Measurements from ENCODE around the gene TMED1. TPM values are rescaled to one million over a fixed set of nuclear protein-coding genes. Genes with fewer than 3 reads are reported as not detected.

Gene TMED1
- total and polyA plus RNA-seq, 9 of the 15 experiments (the other 6 are each of a cell fraction or from before 2014, with no cell fraction given), result 0.86 to 30.2 (median 23.5) TPM

DNA sequence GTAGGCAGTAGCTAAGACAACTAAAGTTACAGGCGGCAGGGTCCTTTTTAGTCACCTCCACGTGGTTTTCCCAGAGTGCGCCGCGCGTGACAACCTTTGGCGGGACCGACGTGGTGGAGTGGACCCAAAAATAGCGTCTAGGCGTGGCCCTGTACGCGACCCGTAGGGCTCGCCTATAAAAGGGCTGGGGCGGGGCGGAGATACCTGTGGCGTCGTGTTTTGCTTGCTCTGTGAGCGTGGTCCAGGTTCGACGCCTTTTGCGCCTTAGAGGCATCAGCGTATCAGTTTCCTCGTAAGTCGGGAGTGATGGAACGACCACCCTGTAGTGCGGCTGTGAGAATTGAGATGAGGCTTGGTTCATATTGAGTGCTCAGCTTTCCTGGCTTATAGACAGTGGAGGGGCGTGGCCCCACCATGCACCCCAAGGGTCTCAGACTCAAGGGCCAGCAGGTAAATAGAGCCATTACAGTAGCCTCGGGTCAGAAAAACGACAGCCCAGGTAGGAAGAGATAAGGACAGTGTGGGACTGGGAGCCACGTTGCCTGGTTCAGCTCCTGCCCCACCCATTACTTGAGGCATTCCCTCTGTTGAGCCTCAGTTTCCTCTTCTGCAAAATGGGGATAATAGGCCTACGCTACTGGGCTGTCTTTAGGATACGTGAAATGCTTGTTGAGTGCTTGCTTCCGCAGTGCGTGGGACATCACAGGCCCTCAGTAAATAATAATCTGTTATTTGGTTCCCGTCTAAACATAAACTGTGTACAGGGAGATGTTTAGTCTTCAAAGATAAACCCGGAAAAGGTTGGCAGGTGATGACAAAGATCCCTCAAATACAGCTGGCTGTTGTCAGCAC, 693 bp upstream of the TMED1 start (continued):
- peak; percentile 94 for TF ChIP-seq ZNF766 (CRISPR knock-in tag; conservative IDR thresholded peaks at IDR 0.05)
- no peak for TF ChIP-seq BRCA1 (IDR thresholded peaks at IDR 0.05)
- peak; percentile 99 for TF ChIP-seq BRCA1 (CRISPR knock-in tag; IDR thresholded peaks at IDR 0.05)
- no peak for TF ChIP-seq ILK (tag; IDR thresholded peaks at IDR 0.05; ENCODE audit: borderline replicate concordance, low read depth)
- TF ChIP-seq, protein P1, sequence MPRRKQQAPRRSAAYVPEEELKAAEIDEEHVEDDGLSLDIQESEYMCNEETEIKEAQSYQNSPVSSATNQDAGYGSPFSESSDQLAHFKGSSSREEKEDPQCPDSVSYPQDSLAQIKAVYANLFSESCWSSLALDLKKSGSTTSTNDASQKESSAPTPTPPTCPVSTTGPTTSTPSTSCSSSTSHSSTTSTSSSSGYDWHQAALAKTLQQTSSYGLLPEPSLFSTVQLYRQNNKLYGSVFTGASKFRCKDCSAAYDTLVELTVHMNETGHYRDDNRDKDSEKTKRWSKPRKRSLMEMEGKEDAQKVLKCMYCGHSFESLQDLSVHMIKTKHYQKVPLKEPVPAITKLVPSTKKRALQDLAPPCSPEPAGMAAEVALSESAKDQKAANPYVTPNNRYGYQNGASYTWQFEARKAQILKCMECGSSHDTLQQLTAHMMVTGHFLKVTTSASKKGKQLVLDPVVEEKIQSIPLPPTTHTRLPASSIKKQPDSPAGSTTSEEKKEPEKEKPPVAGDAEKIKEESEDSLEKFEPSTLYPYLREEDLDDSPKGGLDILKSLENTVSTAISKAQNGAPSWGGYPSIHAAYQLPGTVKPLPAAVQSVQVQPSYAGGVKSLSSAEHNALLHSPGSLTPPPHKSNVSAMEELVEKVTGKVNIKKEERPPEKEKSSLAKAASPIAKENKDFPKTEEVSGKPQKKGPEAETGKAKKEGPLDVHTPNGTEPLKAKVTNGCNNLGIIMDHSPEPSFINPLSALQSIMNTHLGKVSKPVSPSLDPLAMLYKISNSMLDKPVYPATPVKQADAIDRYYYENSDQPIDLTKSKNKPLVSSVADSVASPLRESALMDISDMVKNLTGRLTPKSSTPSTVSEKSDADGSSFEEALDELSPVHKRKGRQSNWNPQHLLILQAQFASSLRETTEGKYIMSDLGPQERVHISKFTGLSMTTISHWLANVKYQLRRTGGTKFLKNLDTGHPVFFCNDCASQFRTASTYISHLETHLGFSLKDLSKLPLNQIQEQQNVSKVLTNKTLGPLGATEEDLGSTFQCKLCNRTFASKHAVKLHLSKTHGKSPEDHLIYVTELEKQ (CRISPR knock-in tag; IDR thresholded peaks at IDR 0.05), result peak; percentile 1; the same call in 1 of the 2 replicates
- peak; percentile 81; the same call in 1 of the 2 replicates for TF ChIP-seq ZNF79 (CRISPR knock-in tag; IDR thresholded peaks at IDR 0.05; ENCODE audit: low read depth)
- TF ChIP-seq CHD2 (IDR thresholded peaks at IDR 0.05; ENCODE audit: low read depth, low read length), result peak; percentile 44; the same call in 1 of the 2 replicates
- TF ChIP-seq ZNF707 (CRISPR knock-in tag; conservative IDR thresholded peaks at IDR 0.05), result peak; percentile 67; the same call in 1 of the 2 replicates
- TF ChIP-seq, protein P2, sequence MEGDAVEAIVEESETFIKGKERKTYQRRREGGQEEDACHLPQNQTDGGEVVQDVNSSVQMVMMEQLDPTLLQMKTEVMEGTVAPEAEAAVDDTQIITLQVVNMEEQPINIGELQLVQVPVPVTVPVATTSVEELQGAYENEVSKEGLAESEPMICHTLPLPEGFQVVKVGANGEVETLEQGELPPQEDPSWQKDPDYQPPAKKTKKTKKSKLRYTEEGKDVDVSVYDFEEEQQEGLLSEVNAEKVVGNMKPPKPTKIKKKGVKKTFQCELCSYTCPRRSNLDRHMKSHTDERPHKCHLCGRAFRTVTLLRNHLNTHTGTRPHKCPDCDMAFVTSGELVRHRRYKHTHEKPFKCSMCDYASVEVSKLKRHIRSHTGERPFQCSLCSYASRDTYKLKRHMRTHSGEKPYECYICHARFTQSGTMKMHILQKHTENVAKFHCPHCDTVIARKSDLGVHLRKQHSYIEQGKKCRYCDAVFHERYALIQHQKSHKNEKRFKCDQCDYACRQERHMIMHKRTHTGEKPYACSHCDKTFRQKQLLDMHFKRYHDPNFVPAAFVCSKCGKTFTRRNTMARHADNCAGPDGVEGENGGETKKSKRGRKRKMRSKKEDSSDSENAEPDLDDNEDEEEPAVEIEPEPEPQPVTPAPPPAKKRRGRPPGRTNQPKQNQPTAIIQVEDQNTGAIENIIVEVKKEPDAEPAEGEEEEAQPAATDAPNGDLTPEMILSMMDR (IDR thresholded peaks at IDR 0.05 in 2 of 3, conservative IDR thresholded peaks at IDR 0.05 in 1 of 3; ENCODE audit: insufficient read depth in 2 of 3, low read depth in 1 of 3, low read length in 3 of 3), result no peak
- peak; percentile 93 for TF ChIP-seq ZNF583 (CRISPR knock-in tag; IDR thresholded peaks at IDR 0.05)
- peak; percentile 8; the same call in 1 of the 2 replicates for TF ChIP-seq ZNF316 (IDR thresholded peaks at IDR 0.05)
- peak; percentile 62; the same call in 1 of the 2 replicates for TF ChIP-seq SAFB (IDR thresholded peaks at IDR 0.05; ENCODE audit: borderline replicate concordance, low read depth, low read length)
- TF ChIP-seq, protein P3, sequence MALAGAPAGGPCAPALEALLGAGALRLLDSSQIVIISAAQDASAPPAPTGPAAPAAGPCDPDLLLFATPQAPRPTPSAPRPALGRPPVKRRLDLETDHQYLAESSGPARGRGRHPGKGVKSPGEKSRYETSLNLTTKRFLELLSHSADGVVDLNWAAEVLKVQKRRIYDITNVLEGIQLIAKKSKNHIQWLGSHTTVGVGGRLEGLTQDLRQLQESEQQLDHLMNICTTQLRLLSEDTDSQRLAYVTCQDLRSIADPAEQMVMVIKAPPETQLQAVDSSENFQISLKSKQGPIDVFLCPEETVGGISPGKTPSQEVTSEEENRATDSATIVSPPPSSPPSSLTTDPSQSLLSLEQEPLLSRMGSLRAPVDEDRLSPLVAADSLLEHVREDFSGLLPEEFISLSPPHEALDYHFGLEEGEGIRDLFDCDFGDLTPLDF (CRISPR knock-in tag; IDR thresholded peaks at IDR 0.05), result peak; percentile 94
- peak; percentile 91 for TF ChIP-seq ZNF12 (CRISPR knock-in tag; IDR thresholded peaks at IDR 0.05)
- TF ChIP-seq, protein P4, sequence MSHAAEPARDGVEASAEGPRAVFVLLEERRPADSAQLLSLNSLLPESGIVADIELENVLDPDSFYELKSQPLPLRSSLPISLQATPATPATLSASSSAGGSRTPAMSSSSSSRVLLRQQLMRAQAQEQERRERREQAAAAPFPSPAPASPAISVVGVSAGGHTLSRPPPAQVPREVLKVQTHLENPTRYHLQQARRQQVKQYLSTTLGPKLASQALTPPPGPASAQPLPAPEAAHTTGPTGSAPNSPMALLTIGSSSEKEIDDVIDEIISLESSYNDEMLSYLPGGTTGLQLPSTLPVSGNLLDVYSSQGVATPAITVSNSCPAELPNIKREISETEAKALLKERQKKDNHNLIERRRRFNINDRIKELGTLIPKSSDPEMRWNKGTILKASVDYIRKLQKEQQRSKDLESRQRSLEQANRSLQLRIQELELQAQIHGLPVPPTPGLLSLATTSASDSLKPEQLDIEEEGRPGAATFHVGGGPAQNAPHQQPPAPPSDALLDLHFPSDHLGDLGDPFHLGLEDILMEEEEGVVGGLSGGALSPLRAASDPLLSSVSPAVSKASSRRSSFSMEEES (CRISPR knock-in tag; IDR thresholded peaks at IDR 0.05), result no peak; the same call in 1 of the 2 replicates
- no peak for TF ChIP-seq PRMT5 (CRISPR knock-in tag; IDR thresholded peaks at IDR 0.05)

Data from K562 (cell line).